ENCODE data around the gene POLRMT. TPM values are rescaled to one million over a fixed set of nuclear protein-coding genes. Genes with fewer than 3 reads are reported as not detected.
"Not testable (repeated sequence)": the region's sequence is repeated elsewhere in the genome, so short reads cannot be mapped to it uniquely, and the experiment has no call there.

The POLRMT gene
- total RNA-seq, 1 donor from 2014 or later: 56.0 TPM

DNA sequence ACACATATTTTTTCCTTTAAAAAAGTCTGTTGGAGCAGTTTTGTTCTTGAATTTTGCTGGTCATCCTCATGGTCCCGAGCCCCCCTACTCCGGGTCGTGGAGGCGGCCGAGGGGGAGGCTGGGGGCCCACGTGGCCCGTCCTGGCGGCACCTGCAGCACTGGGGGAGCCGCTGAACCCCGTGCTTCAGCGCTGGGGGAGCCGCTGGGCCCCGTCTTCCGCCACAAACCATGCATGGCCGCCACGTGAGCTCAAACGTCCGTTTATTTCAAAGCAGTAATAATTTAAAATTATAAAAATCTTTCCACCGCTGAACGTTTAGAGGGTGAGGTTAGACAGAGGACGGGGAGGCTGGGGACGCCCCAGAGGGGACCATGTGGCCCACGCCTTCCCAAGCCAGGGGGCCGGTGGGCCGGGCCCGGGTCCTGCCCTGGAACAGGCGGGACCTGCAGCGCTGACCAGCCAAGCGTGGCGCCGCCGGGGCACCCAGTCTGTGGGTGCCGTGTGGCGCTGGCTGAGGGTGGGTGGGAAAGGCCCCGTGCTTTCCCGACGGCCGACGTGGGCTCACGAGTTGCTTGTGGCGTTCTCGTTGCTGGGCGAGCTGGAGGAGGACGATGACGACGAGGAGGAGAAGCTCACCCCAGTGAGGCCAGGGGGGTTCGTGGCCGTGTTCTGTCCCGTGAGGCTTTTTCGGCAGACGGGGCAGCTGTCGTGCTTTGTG is 14.4 kb upstream of the POLRMT start:
- no peak for DNase-seq (ENCODE audit: low spot score)

- DNase-seq (ENCODE audit: low spot score): no peak
Measured at GRCh38 chr19:646779-647565, 13.6 kb upstream of the POLRMT start.

DNA sequence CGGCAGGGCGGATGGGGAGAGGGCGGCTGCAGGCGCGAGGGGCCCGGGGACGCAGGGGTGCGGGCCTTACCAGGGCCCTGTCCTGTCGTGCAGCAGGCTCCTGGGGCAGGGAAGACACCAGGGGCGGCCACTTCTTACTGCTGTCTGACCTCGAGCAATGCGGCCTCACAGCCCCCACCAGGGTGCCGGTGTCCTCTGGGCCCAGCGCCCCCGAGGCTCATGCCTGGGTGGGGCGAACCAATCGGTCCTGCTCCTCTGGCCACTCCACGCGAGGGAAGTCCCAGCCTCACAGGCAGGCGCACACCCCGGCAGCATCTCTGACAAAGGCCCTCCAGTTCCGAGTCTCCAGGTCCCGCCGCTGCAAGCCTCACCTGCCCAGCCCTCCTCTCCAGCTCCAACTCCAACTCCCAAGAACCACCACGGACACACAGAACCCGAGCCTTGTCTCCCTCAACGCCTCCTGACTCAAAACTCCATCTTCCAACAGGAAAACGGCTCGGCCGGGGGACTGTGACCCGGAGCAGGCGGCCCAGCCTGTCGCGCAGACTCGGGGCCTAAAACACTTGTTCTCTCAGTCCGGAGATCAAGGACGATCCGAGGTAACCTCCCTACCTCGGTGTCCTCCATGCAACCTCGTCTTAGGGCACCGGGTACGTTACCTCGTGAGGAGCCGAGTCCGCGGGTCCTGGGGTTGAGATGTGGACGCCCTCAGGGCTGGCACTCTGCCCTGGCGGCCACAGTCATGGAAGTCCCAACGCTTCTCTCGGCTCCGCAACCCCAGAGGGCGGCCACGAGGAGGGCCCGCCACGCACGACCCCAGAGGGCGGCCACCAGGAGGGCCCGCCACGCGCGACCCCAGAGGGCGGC is 12.8 kb upstream of the POLRMT start:
- no peak for DNase-seq (ENCODE audit: low spot score)

- DNase-seq (ENCODE audit: low spot score): no peak
Measured at GRCh38 chr19:644789-645188, 11.5 kb upstream of the POLRMT start.

GRCh38 chr19:644363-644762 is 11.0 kb upstream of the POLRMT start:
- no peak for DNase-seq (ENCODE audit: low spot score)

DNA sequence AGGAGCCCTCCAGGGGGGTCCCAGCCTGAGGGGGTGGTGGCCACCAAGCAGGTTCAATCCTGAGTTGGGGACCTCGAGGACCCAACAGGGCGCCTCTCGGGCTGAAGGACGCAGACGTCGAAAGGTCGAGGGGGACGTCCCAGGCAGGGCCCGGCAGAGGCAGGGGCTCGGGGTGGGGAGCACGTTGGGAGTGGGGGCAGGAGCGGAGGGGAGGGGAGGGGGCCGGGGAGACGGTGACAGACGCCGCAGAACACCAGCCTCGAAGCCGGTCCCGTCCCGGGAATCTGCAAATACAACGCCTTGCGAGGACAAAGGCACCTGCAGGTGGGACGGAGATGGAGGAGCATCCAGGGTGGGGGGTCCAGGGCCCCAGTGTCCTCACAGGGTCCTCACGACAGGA is 10.4 kb upstream of the POLRMT start:
- DNase-seq (ENCODE audit: low spot score): no peak

DNA sequence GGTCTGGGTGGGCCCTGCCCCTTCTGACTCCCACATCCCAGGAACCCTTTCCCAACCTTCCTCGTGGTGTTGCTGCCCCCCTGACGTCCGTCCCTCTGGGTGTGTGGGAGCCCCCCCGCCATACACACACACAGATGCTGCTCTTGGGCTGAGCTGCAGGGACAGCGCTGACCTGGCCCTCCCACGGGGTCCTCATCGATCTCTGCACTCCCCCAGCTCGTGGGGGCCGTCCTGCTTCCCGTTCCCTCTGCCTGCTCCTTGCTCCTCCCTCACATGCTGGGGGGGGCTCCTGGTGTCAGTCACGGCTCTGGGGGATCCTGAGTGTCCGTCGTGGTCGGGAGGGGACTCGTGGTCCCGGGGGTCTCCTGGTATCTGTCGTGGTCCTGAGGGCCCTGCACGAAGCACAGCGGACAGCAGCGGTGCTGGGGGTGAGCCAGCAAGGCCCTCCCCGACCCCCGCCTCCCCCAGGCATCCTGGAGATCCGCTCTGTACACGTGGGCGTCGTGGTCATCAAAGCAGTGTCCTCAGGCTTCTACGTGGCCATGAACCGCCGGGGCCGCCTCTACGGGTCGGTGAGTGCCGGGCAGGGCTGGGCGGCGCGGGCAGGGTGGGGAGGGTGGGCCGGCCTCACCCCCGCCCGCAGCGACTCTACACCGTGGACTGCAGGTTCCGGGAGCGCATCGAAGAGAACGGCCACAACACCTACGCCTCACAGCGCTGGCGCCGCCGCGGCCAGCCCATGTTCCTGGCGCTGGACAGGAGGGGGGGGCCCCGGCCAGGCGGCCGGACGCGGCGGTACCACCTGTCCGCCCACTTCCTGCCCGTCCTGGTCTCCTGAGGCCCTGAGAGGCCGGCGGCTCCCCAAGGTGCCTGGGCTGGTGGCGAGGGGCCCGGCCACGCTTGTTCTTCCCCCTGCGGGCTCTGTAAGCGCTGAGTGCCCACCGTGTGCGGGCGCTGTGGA is 9.7 kb upstream of the POLRMT start:
- DNase-seq (ENCODE audit: low spot score): no peak

GRCh38 chr19:641702-642101 is 8.4 kb upstream of the POLRMT start:
- DNase-seq (ENCODE audit: low spot score): no peak

DNA sequence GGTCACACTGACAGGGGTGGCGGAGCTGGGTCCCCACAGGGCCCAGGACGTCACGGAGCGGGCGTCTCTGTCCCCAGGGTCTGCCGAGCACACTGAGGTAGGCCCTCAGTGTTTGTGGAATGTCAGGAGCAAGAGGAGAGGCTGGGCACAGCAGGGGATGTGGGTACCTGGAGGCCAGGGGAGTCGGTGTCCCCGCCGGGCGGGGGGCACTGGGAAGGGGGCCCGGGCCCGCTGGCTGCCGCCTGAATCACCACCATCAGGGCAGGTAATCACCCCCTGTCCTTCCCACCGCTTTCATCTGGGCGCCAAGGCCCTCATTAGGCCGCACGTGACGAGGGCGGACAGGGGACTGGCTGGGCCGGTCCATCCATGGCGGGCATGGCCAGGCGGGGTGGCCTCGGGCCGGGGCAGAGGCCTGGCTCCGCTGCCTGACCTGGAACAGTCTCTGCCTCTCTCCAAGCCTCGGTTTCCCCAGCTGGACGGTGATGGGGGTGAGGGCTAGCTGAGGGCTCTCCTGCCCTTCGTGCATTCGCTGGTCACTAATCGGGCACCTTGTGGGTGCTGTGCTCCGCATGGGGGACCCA is 7.4 kb upstream of the POLRMT start:
- DNase-seq (ENCODE audit: low spot score): no peak

- DNase-seq (ENCODE audit: low spot score): no peak
Measured at GRCh38 chr19:640161-640558, 6.8 kb upstream of the POLRMT start.

DNA sequence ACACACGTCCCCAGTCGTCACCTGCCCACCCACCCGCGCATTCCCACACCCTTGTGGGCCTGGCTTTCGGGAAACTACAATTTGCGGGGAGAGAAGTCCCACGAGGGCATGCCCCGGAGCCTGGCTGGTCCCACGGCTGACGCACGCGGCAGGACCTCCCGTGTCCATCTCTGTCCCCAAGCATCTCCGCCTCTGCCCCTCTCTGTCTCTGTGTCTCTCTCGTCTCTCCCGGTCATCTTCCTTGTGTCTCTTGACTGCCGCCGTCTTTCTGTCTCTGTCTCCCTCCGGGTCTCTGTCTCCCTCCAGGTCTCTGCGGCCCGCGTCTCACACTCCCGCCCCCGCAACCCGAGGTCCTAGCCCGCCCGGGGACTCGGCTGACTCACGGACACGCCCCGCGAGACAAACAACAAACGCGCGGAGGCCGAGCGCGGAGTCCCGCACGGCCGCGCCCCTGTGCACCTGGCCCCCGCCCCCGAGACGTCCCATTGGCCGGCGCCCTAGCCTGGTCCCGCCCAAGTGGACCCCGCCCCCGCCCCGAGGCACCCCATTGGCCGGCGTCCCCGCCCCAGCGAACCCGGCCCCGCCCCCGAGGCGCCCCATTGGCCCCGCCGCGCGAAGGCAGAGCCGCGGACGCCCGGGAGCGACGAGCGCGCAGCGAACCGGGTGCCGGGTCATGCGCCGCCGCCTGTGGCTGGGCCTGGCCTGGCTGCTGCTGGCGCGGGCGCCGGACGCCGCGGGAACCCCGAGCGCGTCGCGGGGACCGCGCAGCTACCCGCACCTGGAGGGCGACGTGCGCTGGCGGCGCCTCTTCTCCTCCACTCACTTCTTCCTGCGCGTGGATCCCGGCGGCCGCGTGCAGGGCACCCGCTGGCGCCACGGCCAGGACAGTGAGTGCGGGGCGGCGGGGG is 6.2 kb upstream of the POLRMT start, which contains the start of gene FGF22:
FGF22 (plus strand) TSS at position 627 of the 908 bp plus-strand sequence; CDS start at position 674, 47 bp downstream.
- peak; percentile 92 for DNase-seq (ENCODE audit: low spot score)

- DNase-seq (ENCODE audit: low spot score): no peak
Measured at GRCh38 chr19:638906-639252, 5.5 kb upstream of the POLRMT start.

- DNase-seq (ENCODE audit: low spot score): no peak
Measured at GRCh38 chr19:634975-635652, 1.8 kb upstream of the POLRMT start.

DNA sequence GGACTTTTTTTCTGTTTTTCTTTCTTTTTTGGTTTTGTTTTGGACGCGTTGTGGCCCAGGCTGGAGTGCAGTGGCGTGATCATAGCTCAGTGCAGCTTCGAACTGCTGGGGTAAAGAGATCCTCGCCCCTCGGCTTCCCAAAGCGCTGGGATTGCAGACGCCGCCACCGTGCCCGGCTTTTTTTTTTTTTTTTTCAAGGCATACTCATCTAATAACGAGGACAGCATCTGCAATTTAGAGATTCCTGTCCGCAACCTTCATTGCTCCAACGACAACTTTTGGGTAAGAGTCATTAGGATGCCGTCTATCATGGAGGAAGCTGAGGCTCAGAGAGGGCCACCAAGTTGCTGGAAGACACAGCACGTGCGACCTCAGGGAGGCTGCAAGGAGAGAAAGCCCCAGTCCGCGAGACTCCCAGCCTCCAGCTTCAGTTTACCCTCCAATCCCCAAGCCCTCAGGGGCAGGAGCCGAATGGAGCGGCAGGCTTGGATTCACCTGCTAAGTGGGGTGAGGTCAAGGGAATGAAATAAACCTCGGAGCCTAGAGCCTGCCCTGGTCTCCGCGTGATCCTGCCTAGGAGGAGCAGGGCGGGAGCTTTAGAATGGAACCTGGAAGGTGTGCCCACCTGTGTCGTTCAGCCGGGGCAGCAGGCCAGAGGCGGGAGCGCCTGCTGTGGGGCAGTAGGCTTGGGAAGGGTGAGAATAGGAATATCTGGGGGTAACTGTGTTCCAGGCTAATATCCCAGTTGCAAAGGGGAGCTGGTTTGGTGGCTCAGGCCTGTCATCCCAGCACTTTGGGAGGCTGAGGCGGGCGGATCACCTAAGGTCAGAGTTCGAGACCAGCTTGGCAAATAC is 676 bp upstream of the POLRMT start:
- DNase-seq (ENCODE audit: low spot score): no peak

DNA sequence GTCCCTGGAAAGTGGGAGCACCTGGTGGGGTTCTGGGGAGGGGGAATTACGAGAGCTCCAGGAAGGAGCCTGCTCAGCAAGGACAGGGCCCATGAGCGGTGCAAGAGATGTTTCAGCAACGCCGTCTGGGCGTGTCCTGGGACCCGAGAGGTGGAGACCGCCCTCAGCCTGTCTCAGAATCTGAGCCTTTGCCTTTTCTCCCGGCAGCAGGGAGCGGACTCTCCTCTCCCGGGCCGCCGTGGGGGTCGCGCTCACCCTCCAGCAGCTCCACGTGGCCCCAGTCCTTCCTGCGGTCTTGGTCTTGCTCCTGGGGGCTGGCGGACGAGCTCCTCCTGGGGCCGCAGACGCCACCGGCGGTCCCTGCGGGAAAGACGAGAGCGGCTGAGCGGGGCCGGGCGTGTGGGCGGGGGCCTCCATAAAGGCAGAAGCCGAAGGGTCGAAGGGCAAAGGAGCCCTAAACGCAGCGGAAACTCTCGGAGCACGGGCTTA is 714 bp downstream of the POLRMT start:
- DNase-seq (ENCODE audit: low spot score): no peak

DNA sequence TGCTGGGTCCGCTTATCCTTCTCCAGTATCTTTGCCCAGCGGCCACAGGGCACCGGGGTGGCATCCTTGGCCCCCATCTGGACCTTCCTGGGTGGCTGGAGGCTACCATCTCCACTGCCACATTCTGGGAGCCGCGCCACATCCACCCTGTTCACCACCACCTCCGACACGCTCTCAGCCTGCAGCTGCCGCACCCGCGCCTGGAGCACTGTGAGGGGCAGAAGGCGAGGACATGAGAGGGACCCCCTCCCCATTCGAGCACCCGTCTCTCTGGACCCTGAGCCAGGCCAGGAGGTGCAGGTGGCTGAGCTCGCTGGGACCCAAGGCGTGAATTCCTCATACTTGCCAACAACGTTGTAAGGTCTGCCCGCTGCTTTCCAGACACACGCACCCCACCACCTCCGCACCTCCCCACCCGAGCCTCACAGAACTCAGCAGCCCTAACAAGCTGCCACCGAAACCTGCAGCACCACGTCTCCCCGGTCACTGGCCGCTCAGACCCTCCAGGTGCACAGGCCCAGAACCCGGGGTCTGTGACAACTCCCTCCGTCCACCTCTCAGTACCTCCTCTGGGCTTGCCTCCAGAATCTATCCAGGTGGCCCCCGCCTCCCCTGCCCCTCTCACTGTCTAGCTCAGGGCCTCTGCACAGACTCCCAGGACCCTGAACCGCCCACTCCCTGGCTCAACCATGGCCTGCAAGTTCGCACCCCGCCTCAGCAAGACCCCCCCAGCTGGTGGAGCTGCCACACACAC is 3.2 kb downstream of the POLRMT start:
- no peak for DNase-seq (ENCODE audit: low spot score)

GRCh38 chr19:629515-629914 is 3.8 kb downstream of the POLRMT start:
- DNase-seq (ENCODE audit: low spot score): not testable (repeated sequence)

Data from mucosa of gallbladder (tissue), 1 donor.